ENCODE data around the gene SPTBN4.
"Not testable (repeated sequence)": the region's sequence is repeated elsewhere in the genome, so short reads cannot be mapped to it uniquely, and the experiment has no call there.

Gene SPTBN4

GRCh38 chr19:40466985-40467734, at the start of gene SPTBN4:
TSS of gene SPTBN4 (plus strand) at chr19:40467001. CDS start at chr19:40472622, 5,621 bp downstream.
- DNase-seq, result peak in 1 of 2 donors; percentile 7

- DNase-seq, result no peak
Measured at GRCh38 chr19:40417643-40417981, 49.2 kb upstream of the SPTBN4 start.

DNA sequence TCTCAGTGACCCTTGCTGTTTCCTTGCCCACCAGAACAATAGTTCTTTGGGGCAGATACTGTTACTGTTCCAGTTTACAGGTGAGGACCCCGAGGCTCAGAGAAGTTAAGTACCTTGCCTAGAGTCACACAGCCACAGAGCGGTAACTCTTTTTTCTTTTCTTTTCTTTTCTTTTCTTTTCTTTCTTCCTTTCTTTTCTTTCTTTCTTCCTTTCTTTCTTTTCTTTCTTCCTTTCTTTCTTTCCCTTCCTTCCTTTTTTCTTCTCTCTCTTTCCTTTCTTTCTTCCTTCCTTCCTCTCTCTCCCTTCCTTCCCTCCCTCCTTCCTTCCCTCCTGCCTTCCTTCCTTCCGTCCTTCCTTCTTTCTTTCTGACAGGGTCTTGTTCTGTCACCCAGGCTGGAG, 48.8 kb upstream of the SPTBN4 start:
- no peak for DNase-seq

- no peak for DNase-seq
Measured at GRCh38 chr19:40419066-40419612, 47.7 kb upstream of the SPTBN4 start.

GRCh38 chr19:40419780-40420179, 47.0 kb upstream of the SPTBN4 start:
- DNase-seq, result no peak

- DNase-seq, result no peak
Measured at GRCh38 chr19:40420451-40420765, 46.4 kb upstream of the SPTBN4 start.

DNA sequence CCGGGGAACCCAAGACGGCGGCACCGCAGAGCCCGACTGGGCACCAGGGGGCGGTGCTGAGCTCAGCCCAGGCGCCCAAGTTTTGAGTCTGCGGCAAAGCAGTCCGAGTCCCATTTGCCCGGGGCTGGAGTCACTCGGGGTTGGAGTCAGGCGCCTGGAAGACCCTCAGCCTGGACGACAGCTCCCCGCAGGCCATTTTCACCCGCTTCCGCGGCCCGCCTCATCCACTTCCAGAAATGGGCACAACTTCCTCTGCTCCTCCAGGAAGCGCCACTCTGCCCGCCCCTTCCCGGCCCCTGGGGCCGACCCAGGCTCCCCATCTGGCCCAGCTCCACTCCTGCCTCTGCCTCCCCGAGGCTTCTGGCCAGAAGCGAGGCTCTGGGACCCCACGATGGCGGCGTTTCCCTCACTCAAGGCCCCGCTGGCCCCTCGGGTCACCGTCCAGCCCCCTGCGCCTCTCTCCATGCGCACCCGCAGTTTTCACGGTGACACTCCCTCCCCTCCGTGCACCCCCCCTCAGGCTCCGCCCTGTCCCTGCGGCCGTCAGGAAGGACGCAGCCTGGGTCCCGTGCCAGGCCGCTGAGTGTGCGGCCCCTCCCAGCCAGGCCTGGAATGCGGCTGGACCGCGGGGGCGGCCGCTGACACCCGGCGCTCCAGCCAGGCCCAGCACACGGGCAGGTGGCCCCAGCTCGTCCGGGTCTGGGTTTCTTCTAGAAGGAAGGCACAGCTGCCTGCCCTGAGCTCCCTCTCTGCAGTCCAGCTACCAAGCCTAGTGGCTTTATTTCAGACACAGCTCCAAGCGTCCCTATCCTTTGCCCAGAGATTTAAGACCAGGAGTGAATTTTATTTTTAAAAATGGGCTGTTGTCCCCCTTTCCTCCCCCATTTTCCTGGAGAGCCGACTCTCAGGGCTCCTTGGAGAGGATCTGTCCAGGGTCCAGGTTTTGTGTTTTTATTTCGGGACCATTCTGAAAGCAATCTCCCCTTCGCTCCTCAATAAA, 45.7 kb upstream of the SPTBN4 start:
- DNase-seq, result peak; percentile 64 to 68

GRCh38 chr19:40421993-40422747, 44.6 kb upstream of the SPTBN4 start:
- DNase-seq, result no peak

- no peak for DNase-seq
Measured at GRCh38 chr19:40422748-40423566, 43.8 kb upstream of the SPTBN4 start.

DNA sequence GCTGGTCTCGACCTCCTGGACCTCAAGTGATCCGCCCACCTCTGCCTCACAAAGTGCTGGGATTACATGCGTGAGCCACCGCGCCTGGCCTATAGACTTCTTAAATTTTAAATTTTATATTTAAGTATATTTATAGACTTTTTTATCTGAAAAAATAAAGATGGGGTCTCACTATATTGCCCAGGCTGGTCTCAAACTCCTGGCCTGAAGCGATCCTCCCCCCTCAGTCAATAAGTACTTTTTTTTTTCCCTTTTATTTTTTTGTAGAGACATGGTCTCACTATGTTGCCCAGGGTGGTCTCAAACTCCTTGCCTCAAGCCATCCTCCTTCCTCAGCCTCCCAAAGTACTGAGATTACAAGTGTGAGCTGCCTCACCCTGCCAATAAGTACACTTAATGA, 42.9 kb upstream of the SPTBN4 start:
- no peak for DNase-seq

- DNase-seq, result no peak
Measured at GRCh38 chr19:40424637-40425449, 42.0 kb upstream of the SPTBN4 start.

- peak; percentile 100 for DNase-seq
Measured at GRCh38 chr19:40425450-40426287, 41.1 kb upstream of the SPTBN4 start, which contains the start of gene SERTAD1. TSS of gene SERTAD1 (minus strand) at chr19:40425992. CDS start at chr19:40423546, 2,446 bp downstream.

DNA sequence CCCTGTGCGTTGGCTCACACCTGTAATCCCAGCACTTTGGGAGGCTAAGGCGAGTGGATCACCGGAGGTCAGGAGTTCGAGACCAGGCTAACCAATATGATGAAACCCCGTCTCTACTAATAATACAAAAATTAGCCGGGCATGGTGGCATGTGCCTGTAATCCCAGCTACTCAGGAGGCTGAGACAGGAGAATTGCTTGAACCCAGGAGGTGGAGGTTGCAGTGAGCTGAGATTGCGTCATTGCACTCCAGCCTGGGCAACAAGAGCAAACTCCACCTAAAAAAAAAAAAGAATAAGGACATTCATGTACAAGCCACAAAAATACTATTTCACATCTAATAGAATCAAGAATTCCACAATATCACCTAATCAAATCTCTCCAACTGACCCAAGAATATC, 38.6 kb upstream of the SPTBN4 start:
- DNase-seq, result not testable (repeated sequence)

GRCh38 chr19:40430242-40430641, 36.6 kb upstream of the SPTBN4 start:
- not testable (repeated sequence) for DNase-seq

DNA sequence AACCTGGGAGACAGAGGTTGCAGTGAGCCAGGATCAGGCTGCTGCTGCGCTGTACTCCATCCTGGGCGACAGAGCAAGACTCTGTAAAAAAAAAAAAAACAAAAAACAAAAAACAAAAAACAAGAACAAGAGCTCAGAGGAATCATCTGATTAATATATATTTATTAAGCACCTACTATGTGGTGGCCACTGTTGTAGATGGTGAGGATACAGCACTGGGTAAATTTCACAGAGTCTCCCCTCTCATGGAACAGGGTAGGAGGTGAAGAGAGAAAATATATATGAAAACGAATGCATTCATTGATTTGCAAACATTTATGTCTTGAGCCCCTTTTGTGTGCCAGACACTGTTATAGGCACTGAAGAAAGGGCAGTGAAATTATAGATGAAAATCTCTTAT, 35.1 kb upstream of the SPTBN4 start:
- no peak for DNase-seq

DNA sequence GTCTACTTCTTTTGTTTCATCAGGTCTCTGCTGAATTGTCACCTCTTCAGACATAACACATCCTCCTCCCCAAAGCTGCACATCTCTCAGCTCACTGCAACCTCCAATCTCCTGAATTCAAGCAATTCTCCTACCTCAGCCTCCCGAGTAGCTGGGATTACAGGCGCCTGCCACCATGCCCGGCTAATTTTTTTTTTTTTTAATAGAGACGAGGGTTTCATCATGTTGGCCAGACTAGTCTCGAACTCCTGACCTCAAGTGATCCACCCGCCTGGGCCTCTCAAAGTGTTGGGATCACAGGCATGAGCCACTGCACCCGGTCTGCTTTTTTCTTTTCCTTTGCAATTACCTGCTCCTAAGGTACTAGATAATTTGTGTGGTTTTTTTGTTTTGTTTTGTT, 34.0 kb upstream of the SPTBN4 start:
- not testable (repeated sequence) for DNase-seq

DNA sequence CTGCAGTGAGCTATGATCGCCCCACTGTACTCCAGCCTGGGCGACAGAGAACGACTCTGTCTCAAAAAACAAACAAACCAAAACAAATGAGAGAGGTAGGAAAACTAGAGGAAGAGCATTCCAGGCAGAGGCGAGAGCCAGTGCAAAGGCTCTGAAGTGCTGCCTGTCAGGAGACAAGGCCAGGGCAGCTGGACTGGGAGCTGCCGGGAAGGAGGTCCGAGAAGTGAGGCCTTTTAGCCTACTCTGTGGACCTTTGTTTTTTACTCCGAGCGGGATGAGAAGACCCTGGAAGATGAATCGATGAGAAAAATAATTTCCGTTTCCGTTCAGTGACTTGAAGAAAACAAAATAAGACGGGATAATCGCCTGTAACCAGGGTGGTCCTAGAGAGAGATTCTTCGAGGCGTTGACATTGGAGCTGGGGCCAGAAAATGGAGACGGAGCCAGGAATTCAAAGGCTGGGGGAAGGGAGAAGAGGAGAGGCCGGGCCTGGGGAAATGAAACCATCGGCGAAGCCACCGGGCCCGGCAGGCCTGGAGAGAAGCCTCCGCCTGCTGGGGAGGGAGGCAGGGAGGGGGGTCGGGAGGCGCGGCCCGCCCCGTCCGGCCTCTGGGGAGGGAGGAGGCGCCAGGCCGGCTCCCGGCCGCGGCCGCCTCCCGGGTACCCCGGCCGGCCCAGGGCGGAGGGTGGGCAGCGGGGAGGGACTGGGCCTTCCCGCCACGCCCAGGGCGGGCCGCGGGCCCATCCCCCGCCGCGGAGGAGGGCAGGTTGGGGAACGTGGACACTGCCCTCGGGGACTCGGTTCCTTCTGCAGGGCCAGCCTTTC, 33.2 kb upstream of the SPTBN4 start:
- DNase-seq, result peak; percentile 34 to 49

DNA sequence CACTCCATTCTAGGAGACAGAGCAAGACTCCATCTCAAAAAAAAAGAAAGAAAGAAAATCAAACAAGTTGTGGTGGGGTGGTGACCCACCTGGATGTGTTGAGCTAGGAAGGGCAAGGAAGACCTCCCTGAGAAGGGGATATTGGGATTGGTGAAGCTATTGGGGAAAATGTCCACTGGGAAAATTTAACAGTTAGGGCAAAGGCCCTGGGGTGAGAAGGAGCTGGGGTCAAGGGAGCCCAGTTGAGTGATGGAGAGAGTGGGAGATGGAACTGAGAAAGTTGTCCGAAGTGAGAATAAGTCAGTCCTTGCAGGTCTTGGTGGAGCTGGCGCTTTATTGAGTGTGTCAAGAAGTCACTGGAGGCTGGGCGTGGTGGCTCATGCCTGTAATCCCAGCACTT, 28.5 kb upstream of the SPTBN4 start:
- DNase-seq, result no peak

DNA sequence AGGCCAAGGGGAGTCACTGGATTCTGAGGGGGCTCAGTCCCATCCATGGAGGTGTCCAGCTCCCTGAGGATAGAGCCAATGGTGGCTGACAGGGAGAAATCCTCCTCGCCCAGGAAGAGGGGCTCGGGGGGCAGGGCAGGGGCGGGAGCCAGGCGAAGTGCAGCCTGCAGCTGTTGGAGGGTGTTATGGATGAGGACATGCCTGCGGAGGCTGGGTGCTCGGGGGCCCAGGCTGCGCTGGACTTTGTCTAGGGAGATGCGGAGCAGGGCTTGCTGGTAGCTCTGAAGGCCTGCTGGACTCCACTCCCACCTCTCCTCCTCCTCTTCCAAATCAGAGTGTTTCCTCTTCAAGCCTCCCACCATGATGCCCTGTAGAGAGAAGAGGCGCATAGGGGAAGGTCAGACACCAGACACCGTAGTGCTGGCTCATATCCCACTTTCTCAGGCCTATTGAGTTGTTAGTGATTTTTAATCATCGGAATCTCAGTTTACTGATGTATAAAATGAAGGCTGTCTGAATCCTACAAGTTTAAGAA, 25.0 kb upstream of the SPTBN4 start:
- no peak for DNase-seq
